GM19099 (cell line): Measurements from ENCODE around the gene RFX2.
A peak's percentile ranks its signal among the peaks of the same experiment; 100 is the strongest.

ENCODE experiments used
- POLR2A ChIP-seq: IDR thresholded peaks from 3 replicates; pipeline ENCODE4 v1.6.1; 2011; ENCODE audit warnings: low read depth; ENCODE audit not compliant: insufficient read length; ENCODE audit errors: extremely low read depth

Gene RFX2

DNA sequence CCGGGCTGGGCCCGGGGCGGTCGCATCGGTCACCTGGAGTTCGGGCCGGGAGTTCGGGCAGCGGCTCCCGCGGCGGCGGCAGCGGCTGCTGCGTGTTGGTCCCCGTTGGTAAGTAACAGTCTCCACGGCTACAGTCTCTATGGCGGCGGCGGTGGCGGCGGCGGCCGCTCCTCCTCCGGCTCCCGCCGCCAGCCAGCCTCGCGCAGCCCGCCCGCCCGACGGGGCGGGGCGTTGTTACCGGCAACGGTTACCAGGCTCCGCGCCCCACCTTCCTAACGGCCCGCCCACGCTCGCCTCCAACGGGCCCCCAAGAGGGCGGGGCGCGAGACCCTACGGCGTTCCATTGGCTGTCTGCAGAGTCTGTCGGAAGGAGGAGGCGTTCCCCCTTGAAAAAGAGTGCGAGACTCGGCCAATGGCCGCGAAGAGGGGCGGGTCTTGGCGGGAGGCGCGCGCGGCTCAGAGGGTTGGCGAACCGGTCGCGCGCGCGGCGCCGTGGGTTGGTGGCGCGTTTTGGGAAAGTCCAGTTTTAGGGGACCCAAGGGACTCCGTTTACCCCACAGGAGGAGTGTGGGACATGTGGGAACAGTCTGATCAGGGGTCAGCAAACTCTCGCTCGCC is at the start of gene RFX2:
RFX2 (minus strand) TSS at position 141 of the 618 bp plus-strand sequence. CDS start 63,004 bp downstream, outside the sequence.
- peak; percentile 66 for TF ChIP-seq POLR2A

DNA sequence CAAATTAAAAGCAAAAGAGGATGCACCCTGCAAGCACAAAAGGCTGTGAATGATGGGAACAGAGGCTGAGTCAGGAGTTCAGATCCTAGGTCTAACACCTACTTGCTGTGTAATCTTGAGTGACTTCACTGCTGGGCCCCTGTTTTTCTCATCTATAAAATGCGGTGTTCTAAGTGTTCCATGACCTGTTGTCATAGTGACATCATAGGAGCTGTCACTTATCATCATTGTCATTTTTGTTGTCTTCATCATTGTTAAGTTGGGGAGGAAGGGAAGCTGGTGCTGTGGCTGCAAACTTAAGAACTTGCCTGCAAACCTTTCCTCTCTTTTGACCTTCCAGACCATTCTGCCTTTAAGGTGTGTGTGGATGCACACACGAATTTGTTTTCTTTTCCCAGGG is 45.7 kb upstream of the RFX2 start:
- TF ChIP-seq POLR2A: no peak

DNA sequence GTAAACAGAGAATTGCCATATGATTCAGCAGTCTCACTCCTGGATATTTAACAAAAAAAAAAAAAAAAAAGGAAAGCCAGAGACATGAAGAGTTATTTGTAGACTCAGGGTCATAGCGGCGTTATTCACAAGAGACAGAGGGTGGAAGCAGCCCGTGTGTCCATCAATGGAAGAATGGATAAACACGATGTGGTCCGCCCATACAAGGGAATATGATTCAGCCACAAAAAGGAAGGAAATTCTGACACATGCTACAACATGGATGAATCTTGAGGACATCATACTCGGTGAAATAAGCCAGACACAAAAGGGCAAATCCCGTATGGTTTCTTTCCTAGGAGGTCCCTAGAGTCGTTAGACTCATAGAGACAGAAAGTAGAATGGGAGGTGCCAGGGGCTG is 40.0 kb upstream of the RFX2 start:
- no peak for TF ChIP-seq POLR2A

DNA sequence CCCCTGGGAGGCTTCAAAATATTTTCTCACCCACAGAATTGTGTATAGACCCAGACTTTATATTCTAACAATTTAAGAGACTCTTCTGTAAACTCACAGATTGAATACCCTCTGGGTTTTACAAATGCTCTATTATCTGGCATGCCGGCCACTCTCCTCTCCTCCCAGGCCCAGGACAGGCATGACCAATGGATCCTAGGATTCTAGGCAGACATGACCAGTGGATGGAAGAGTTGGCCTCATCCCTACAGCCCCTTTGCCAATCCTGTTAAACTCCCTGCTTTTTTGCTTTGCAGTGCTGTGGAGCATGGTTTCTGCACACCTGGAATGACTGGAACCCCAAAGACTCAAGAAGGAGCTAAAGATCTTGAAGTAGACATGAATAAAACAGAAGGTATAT is 30.9 kb upstream of the RFX2 start:
- no peak for TF ChIP-seq POLR2A

DNA sequence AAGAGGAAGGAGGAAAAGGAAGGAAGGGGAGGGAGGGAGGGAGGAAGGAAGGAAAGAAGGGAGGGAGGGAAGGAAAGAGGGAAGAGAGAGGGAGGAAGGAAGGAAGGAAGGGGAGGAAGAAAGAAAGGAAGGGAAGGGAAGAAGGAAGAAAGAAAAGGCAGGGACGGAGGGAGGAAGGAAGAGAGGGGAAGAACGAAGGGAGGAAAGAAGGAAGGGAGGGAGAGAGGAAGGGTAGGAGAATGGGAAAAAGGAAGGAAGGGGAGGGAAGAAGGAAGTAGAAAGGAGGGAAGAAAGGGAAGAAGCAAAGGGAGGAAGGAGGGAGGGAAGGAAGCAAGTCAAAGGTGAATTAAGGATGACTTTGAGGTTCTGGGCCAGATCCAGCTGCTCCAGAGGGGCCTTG is 28.2 kb upstream of the RFX2 start:
- TF ChIP-seq POLR2A: no peak

DNA sequence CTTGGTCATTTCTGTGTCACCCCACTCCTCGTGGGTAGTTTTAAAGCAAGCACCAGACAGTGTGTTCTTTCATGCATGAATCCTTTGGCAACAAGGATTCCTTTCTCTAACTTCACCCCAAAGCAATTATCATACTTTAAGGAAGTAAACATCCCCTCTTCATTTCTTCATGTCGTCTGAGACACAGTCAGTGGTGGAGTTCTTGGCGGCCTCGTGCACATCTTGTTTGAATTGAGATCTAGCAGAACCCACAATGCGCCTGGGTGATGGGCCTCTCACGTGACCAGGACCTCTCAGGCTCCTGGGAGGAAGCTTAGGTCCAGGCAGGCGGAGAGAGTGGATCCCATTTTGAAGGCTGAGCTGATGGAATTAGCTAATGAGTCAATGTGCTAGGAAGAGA is 27.8 kb upstream of the RFX2 start:
- TF ChIP-seq POLR2A: no peak

DNA sequence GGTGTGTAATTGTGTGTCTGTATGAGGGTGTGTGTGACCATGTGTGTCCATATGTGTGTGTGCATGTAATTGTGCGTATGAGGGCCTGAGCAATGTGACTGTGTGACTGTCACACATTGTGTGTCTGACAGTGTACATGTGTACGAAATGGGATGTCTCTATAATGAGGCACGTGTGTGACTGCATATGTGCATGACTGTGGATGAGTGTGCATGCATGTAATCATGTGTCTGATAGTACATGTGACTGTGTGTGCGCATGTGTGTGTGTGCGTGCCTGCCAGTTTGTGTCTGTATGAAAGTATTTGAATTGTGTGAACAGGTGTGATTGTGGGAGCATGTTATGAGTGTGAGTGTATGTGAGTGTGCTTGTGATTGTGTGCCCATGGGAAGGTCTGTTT is 22.9 kb upstream of the RFX2 start:
- TF ChIP-seq POLR2A: no peak

DNA sequence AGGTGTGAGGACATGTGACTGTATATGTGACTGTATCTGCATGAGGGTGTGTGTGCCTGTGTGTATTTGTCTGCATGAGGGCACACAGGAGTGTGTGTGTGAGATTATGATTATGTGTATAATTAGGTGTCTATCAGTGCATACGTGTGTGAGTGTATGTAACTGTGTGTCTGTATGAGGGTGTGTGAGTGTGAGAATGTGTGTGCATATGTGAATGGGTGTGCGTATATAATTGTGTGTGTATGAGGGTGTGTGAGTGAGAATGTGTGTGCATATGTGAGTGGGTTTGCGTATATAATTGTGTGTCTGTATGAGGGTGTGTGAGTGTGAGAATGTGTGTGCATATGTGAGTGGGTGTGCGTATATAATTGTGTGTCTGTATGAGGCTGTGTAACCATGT is 22.2 kb upstream of the RFX2 start:
- TF ChIP-seq POLR2A: no peak

DNA sequence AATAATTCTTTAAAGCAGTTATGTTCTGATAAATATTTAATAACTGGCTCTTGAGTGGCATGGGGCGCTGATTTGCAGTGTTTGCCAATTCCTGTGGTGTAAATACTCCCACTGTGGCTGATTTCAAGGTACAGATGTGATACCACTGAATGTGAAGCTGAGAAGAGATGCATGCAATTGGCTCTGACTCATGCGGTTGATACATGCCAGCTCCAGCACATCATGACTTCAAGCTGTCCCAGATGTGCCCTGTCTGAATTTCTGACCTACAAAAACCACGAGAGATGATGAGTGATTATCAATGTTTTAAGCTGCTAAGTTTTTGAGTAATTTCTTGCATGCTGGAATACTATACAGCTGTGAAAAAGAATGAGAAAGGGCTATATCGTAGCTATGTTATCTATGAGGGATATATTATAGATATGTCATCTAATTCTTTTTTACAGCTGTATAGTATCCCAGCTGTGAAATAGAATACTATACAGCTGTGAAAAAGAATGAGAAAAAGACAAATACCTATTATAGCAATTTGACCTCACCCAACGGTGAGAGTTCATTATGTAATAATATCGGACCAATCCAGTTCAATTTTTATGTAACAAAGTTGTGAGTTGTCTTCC is 17.5 kb upstream of the RFX2 start:
- TF ChIP-seq POLR2A: no peak

DNA sequence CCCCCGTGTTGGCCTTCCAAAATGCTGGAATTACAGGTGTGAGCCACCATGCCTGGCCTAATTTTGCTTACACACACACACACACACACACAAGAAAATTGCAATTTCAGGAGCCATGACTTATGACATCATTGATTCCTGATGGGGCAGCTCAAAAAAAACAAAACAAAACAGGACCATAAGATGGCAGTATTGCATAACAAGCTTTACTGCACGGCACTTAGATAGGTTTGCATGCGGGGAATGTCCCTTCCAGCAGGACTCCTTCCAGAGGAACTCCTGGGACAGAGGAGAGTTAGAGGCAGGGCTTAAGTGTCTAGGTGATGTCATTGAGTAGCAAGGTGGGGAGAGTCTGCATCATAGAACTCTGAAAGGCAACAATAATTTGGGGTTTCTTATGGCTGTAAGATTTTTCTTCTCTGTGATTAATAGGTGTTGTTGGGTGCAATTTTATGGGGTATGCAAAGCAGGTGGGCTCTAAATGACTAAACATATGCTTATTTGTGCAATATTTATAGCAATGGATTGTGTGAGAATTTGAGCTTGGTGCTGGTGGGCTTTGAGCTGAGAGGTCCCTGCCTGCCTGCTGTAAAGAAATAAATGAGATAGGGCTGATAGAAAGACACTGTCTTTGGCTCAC is 16.2 kb upstream of the RFX2 start:
- no peak for TF ChIP-seq POLR2A

DNA sequence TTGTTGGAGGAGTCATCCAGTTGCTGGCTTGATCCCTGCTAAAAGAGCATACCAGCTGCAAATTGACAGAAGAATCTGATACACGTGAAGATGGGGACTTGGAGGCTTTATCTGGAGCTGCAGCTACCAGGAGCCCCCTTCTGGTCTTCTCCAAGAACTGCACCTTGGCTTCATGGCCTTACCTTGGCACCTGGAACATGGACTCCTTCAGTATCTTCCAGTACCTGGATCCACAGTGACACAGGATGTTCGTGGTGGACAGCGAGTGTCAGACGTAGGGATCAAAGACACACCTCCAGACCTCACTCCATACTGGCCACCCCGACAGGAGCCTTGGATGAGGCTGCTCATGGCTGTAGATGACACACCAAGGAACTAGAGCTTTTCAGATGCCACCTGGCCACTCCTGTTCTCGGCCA is 15.3 kb upstream of the RFX2 start:
- no peak for TF ChIP-seq POLR2A

DNA sequence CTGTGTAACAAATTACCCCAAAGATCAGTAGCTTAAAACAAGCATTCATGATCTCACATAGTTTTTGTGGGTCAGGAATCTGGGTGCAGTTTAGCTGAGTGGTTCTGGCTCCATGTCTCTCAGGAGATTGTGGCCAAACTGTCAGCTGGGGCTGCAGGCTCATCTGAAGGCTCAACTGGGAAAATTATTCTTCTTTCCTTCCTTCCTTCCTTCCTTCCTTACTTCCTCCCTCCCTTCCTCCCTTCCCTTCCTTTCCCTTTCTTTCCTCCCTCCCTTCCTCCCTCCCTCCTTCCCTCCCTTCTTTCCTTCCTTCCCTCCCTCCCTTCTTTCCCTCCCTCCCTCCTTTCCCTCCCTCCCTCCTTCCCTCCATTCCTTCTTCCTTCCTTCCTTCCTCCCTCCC is 8.7 kb upstream of the RFX2 start:
- no peak for TF ChIP-seq POLR2A

DNA sequence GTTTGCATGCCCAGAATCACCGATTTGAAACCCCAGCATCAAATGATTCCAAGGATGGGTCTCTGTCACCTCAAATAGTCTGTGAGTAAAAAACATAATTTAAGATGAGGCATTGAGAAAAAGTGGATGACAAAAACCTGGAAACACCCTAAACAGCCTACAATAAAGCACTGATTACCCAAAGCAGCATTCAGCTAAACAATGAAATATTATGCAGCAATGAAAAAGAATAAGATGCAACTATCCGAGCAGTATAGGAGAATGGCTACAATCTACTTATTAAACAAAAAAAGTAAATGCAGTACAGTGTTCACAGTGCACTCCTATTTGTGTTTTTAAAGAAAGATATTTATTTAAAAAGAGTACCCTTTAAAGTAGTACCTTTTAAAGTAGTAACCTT is 7.7 kb upstream of the RFX2 start:
- TF ChIP-seq POLR2A: no peak

DNA sequence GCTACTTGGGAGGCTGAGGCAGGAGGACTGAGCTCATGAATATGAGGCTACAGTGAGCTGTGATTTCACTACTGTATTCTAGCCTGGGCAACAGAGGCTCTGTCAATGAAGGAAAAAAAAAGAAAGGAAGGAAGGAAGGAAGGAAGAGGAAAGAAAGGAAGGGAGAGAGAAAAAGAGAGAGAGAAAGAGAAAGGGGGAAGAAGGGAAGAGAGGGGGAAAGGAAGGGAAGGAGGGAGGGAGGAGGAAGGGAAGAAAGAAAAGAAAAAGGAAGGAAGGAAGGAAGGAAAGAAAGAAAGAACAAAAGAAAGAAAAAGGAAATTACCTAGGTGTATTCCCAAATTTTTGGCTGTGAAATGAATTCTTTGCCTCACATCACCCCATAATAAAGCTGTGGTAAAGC is 7.2 kb upstream of the RFX2 start:
- no peak for TF ChIP-seq POLR2A

DNA sequence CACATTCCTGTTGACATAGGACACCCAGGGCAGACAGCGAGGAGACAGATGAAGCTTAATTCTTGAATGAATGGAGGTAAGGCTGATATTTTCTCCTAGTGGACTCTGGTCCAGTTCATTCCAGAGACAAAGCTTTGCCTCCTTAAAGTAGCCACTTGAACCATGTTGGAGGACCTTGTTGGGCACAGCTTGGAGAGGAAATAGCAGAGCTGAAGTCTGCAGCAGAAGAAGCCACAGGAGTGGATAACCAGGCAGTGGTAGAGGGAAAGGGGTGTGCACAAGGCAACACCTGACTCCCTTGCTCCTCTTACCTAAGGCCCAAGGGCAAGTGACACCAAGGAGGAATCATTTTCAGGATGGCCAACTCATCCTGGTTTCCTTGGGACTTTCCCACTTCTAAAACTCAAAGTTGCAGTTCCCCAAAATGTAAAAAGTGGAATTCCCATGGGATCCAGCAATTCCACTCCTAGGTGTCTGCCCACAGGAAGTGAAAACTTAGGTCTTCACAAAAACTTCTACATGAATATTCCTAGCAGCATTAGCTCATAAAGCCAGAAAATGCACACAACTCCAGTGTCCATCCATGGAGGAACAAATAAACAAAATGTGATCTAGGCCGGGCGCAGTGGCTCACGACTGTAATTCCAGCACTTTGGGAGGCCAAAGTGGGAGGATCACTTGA is 6.6 kb upstream of the RFX2 start:
- no peak for TF ChIP-seq POLR2A

DNA sequence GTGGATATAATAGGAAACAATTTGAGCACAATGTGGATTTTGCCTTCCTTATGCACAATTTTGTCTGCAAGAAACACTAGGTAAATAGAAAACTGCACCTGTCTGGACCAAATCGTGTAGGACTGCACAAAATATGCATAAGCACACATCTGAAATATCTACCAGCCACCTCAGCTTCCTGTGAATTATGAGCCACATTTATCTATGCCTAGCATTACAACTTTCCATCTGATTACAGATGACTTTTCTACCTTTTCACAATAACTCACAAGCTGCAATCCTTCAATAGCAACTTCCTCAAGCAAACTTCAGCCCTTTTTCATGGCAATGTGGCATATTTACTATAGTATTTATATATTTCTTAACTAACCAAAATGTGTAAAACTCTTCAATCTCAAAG is 5.7 kb upstream of the RFX2 start:
- TF ChIP-seq POLR2A: no peak
